Astrocyte of the hippocampus (primary cell): ENCODE measurements around the gene GUCY2F.

ENCODE experiments used
- DNase-seq: peaks from one replicate; pipeline ENCODE4 v3.0.0; 2011; ENCODE audit warnings: low read depth, low spot score

Gene GUCY2F

DNA sequence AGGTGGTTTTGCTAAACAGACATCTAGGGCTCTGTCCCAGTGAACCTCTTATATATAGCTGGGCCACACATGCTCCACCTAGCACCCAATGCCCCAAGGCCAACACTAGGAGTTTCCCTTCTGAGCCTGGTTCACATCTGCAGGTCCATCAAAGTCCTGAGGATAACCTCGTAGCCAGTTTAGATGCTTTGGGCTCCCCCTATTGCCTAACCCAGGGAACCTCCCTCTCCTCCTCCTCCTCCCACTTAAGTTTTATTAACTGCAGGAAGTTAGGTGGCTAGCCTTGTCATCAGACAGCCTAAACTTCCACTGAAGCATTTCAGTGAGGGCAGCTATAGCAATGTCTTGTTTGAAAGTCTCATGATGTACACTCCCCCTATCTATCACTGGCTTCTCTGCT, 88.0 kb downstream of the GUCY2F start:
- DNase-seq = no peak

DNA sequence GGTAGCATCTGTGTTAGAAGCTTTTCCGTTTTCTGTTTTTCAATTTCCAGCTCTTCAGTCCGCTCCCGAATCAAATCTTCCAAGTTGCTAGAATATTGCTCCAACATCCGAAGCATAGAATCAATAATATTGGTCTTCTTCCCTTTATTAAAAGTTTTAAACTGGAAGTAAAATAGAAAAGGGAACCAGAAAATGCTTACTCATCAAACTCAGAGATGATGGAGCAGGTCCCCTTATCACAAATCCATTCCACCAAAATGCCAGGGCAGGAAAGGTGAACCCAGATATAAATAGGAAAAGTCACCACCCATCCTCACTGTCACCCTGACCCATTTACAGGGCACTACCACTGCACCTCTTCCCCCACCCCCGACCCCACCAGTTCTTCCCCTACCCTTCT, 89.0 kb downstream of the GUCY2F start:
- DNase-seq = no peak

DNA sequence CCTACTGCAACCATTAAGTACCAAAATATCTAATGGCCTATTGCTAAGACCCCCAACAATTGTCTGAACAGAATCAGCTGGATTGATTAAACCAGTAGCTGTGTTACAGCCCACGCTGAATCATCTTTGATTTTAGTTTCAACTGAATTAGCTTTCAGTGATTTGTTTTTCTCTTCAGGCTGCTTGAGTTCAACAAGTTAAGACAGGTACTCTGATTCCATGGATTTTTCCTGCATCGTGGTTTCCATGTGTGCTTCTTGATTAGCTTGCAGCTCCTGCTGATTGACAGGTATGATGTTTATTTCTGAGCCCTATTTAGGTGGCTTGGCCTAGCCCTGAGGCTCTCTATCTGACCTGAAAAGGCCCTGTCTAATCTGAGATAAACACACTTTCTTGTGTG, 91.3 kb downstream of the GUCY2F start:
- DNase-seq = no peak

DNA sequence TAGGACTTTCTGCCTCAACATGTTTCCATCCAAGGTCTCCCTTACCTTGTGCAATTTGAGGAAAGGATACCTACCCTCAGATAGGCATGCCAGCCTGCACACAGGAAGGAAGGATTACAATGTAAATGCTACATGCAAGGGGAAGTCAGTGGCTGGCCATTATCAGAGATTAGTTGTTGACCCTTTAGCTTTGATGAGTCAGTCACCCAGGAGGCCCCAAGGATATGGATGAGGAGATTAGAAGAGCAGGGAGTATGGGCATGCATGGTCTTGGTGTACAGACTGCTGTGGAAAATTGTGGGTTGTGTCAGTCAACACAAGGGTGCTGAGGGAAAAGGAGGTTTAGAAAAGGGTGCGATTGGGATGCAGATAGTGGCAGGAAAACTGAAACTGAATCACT, 92.0 kb downstream of the GUCY2F start:
- no peak for DNase-seq

GRCh38 chrX:109384699-109385098, 97.2 kb downstream of the GUCY2F start:
- DNase-seq = peak; percentile 44

GRCh38 chrX:109382332-109382731, 99.6 kb downstream of the GUCY2F start:
- DNase-seq = no peak

DNA sequence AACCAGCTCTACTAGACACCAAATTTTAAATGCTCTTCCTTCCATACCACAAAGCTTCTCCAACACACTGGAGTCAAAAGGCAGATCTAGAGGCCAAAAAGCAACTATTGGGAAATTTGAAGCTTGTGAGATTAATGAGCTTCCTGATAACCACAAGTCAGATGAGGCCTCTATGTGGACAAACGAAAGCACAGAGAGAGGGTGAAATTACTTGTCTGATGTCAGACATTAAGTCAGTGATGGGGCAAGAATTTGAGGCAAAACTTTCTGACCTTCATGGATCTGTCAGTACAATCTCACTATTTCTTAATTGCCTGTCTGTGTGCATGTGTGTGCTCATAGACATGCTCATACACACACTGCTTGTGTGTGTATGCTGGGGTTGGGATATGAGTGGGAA, 103.6 kb downstream of the GUCY2F start:
- DNase-seq = no peak

- peak; percentile 16 for DNase-seq
Observed at GRCh38 chrX:109374262-109374960, 107.5 kb downstream of the GUCY2F start.

- DNase-seq = no peak
Observed at GRCh38 chrX:109373468-109373867, 108.4 kb downstream of the GUCY2F start.

GRCh38 chrX:109372716-109373115, 109.2 kb downstream of the GUCY2F start:
- no peak for DNase-seq

DNA sequence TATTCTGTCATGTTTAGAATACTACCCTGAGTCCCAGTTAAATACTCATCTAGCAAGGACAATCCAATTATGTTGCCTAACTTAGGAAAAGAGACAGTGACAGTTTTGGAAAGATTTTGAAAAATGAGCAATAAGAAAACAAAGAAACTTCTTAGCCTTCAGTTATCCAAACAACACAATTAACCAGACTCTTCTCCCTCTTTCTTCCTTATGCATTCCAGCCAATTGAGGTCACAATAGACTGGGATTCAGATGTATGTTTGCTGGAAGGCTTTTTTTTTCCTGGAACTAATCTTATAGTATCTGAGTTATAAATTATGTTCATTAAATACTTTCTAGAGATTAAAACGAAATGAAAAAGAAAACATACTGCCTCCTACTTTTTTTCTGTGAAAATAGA, 109.6 kb downstream of the GUCY2F start:
- DNase-seq = no peak

DNA sequence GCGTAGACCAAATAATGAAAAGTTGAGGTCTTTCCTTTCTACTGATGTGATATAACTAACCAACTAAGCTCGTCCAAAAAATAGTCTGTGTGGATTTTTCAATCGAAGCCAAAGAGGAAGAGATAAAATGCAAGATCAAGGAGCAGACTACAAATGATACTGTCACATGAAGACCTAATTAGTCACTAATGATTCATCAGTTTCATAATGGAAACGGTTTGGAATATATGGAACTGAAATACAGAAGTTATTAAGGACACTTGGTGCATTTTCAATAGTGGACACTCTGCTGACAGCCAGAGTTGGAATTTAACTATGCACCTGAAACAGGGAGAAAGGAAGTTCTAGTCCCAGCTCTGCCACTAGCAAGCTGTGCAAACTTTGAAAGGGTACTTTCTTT, 119.8 kb downstream of the GUCY2F start:
- no peak for DNase-seq

- DNase-seq = no peak
Observed at GRCh38 chrX:109360301-109360700, 121.6 kb downstream of the GUCY2F start.

DNA sequence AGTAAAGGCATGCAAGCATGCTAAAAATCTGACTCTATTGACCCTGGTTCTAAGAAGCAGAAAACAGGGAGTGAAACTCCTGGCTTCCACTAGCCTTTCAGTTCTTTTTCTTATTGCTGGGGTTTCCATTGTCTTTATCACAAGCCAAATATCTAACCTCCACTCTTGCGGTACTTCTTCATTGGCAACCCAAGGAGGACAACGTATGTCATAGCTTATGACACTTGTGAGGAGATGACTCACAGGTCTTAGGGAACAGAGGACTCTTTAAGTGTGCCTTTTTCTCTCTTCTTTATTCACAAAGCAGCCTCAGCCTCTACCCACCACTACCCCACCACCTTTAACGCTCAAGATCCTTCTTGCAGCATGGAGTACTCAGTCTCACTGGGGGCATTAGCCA, 124.2 kb downstream of the GUCY2F start:
- no peak for DNase-seq

DNA sequence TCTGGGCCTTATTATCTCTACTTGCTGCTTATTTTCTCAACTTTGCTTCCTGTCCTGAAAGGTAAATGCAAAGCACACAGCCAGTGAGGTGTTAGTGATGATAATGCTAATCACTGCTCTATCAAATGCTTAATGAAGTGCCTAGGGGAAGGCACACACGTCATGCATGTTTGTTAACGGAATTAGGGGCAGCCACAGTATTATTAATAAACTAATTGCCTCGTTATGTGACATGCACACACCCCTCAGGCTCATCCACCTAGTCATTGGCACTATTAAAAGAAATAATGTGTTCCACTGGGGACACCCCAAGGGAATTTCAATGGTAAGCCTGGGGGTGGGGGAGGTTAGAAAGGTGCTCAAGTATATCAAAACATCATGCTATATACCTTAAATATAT, 125.2 kb downstream of the GUCY2F start:
- DNase-seq = no peak

- no peak for DNase-seq
Observed at GRCh38 chrX:109352066-109352588, 129.8 kb downstream of the GUCY2F start.

GRCh38 chrX:109351557-109351956, 130.3 kb downstream of the GUCY2F start:
- DNase-seq = no peak

GRCh38 chrX:109350551-109350950, 131.3 kb downstream of the GUCY2F start:
- DNase-seq = no peak

- no peak for DNase-seq
Observed at GRCh38 chrX:109350051-109350450, 131.8 kb downstream of the GUCY2F start.

GRCh38 chrX:109347632-109348031, 134.3 kb downstream of the GUCY2F start:
- DNase-seq = peak; percentile 67

GRCh38 chrX:109346491-109346890, 135.4 kb downstream of the GUCY2F start:
- no peak for DNase-seq

- no peak for DNase-seq
Observed at GRCh38 chrX:109345856-109346255, 136.0 kb downstream of the GUCY2F start.

DNA sequence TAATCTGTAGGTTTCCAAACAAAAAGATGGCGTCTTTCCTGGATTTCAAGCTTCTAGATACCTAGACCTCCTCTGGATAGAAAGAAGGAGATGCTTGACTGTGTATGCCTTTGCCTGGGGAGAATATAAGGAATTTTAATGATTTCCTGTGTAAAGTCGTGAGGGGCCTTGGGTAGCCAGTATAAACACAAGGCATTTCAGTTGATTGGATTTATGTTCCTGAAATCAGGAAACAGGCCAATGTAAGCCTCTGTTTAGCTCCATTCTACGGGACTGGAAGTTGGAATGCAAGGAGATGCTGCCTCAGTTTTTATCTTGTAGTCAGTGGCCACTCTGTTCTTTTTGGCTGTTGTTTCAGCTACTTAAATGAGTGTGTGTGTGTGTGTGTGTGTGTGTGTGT, 137.2 kb downstream of the GUCY2F start:
- no peak for DNase-seq

DNA sequence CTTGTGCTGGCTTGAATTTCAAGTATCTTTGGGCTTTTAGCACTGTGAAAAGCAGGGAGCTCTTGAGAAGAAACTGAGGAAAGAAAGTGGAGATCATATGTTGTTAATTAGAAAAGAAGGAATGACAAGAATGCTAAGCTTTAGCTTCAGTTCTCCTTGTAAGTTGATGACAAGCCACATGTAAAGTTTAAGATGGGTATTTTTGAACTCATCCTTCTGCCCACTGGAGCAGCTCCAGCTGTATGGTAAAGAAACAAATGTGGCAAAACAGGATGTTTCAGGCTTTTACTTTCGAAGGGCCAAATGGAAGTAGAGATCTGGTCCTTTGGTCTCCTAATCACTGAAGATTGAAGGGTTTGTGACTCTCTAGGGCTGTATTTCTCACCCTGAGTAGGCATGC, 137.8 kb downstream of the GUCY2F start:
- no peak for DNase-seq
